Body of pancreas (tissue), 4 donors: Measurements from ENCODE around the gene VGLL4.

Experiments
- CTCF ChIP-seq, 7 experiments: fragments of 450-650 bp in 4 of 7; fragments of 200-600 bp in 3 of 7; sonication (generic) in 3 of 7; IDR thresholded peaks; one replicate each; pipeline ENCODE4 v1.5.1; 2016 to 2019; ENCODE audit warnings: antibody characterized with exemption in 7 of 7
- POLR2A ChIP-seq, 3 donors: fragments of 450-650 bp; IDR thresholded peaks; one replicate each; pipeline ENCODE4 v1.6.1; 2016; ENCODE audit warnings: antibody characterized with exemption in 3 of 3, mild to moderate bottlenecking in 2 of 3

GRCh38 chr3:11602239-11602840, 41.4 kb downstream of the VGLL4 start:
- TF ChIP-seq CTCF (IDR thresholded peaks at IDR 0.05) (no peak), POLR2A (IDR thresholded peaks at IDR 0.05) (no peak)
